Cardiac muscle cell (in vitro differentiated cells and primary cell): Measurements from ENCODE around the gene ZNF135. TPM values are rescaled to one million over a fixed set of nuclear protein-coding genes. Genes with fewer than 3 reads are reported as not detected.
A peak's percentile ranks its signal among the peaks of the same experiment; 100 is the strongest.

ENCODE experiments used
- DNase-seq, 2 donors: peaks; one replicate each; pipeline versions ENCODE4 v3.0.0 to v3.0.0-alpha.2; 2010 to 2017; ENCODE audit warnings: low read depth in 1 of 2, low spot score in 1 of 2
- H3K27ac ChIP-seq: fragments of 200-600 bp; sonication (generic); 2 replicates; pipeline ENCODE4 v1.5.1; 2016
- H3K27me3 ChIP-seq: fragments of 200-600 bp; sonication (generic); 2 replicates; pipeline ENCODE4 v1.6.0; 2016; ENCODE audit warnings: control low read depth
- H3K36me3 ChIP-seq: fragments of 200-600 bp; sonication (generic); 2 replicates; pipeline ENCODE4 v1.5.1; 2016; ENCODE audit warnings: control low read depth
- H3K4me1 ChIP-seq: fragments of 200-600 bp; sonication (generic); 2 replicates; pipeline ENCODE4 v1.8.1; 2017; ENCODE audit warnings: low read depth, mild to moderate bottlenecking, mixed run types
- H3K4me3 ChIP-seq: fragments of 200-600 bp; sonication (generic); 2 replicates; pipeline ENCODE4 v1.5.1; 2016; ENCODE audit warnings: mild to moderate bottlenecking
- H3K9me3 ChIP-seq: fragments of 200-600 bp; sonication (generic); 2 replicates; pipeline ENCODE4 v1.5.1; 2017; ENCODE audit warnings: low read depth, mild to moderate bottlenecking, control low read depth
- polyA plus RNA-seq: library from polyadenylated mRNA; unstranded; fragments of >200 nt; fragmentation: Nextera tagmentation; extraction: Ambion mirVana; gene quantifications from 2 replicates; pipeline ENCODE4 v1.2.1, GENCODE V29; 2016
- total RNA-seq: library from RNA; depleted of rRNA; stranded (reverse); fragments of >200 nt; gene quantifications from 2 replicates; pipeline ENCODE4 v1.2.3, GENCODE V29; 2016
- TF ChIP-seq, protein P1 (sequence below): IDR thresholded peaks from 2 replicates; pipeline ENCODE4 v1.5.1; 2012; ENCODE audit warnings: low read depth, mild to moderate bottlenecking, low read length

Gene ZNF135
- total and polyA plus RNA-seq, 2 experiments from 2014 or later = 11.2 to 14.0 TPM

DNA sequence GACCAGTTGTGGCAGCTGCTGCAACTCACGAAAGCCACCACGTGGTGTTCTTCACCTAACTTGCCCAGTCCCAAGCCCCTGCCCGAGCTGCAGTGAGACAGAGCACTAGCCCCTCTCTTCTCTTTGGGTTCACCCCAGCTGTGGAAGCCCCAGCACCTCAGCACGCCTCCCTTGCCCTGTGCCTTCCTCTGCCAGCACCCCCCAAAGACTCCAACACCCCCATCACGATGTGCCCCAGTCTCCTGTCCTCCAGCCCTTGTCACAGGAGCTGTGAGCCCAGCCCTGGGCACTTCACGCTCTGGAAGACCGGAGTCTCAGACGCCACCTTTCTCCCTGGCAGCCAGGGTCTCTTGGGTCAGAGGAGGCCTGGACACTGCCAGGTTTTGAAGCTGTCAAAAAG lies 2.2 kb upstream of the ZNF135 start:
- H3K4me3 ChIP-seq = no peak overlapping the region
- no peak overlapping the region for H3K27ac ChIP-seq
- DNase-seq = no peak
- no peaks in the 10 kb centered on the region for H3K27me3 ChIP-seq
- TF ChIP-seq, protein P1, sequence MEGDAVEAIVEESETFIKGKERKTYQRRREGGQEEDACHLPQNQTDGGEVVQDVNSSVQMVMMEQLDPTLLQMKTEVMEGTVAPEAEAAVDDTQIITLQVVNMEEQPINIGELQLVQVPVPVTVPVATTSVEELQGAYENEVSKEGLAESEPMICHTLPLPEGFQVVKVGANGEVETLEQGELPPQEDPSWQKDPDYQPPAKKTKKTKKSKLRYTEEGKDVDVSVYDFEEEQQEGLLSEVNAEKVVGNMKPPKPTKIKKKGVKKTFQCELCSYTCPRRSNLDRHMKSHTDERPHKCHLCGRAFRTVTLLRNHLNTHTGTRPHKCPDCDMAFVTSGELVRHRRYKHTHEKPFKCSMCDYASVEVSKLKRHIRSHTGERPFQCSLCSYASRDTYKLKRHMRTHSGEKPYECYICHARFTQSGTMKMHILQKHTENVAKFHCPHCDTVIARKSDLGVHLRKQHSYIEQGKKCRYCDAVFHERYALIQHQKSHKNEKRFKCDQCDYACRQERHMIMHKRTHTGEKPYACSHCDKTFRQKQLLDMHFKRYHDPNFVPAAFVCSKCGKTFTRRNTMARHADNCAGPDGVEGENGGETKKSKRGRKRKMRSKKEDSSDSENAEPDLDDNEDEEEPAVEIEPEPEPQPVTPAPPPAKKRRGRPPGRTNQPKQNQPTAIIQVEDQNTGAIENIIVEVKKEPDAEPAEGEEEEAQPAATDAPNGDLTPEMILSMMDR = no peak
- peaks cover 5% of the 10 kb centered on the region for H3K4me1 ChIP-seq
- H3K9me3 ChIP-seq = no peaks in the 10 kb centered on the region
- no peaks in the 10 kb centered on the region for H3K36me3 ChIP-seq

DNA sequence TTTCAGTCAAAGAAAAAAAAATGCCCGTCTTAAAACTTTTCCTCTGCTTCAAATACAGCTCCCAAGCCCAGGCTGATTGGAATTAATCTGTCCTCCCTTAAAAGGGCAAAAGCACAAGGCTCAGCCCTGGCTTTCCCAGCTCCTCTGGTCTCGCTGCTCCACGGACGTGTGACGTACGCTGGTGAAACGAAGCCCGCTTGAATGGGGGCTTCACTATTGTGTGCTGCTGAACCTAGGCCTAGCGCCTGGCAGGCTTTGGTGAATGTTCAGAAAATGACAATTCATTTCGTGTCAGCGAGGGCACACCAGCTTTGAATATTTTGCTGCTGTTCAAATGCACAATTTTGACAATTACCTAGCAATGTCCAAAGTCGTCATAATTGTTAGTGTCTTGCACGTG lies 615 bp upstream of the ZNF135 start:
- no peaks in the 10 kb centered on the region for H3K27me3 ChIP-seq
- peaks cover 5% of the 10 kb centered on the region for H3K4me1 ChIP-seq
- DNase-seq = peak in 1 of 2 donors; percentile 8
- TF ChIP-seq, protein P1 = no peak
- peak overlapping the region; percentile 56 for H3K4me3 ChIP-seq
- no peaks in the 10 kb centered on the region for H3K36me3 ChIP-seq
- H3K9me3 ChIP-seq = no peaks in the 10 kb centered on the region
- H3K27ac ChIP-seq = peak overlapping the region; percentile 93

DNA sequence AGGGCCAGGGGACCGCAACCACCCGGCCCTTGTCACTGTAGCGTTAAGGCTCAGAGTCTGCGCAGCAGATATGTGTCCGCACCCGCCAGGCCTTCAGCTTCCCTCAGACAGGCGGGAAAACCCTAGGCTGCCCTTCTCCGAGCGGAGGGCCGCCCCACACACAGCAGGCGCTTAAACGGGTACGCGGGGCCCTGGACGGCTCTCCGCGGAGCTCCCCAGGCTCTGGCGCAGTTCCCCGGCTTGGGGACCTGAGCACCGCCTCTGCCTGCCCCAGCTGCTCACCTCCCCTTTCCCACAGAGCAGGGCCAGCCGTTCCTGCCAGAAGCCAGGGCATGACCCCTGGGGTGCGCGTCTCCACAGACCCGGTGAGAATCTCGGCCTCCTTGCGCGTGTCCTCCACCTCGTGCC lies 593 bp downstream of the ZNF135 start:
- Histone ChIP-seq H3K27me3 (no peaks in the 10 kb centered on the region), H3K4me1 (peaks cover 5% of the 10 kb centered on the region), H3K4me3 (peak overlapping the region; percentile 56), H3K9me3 (no peaks in the 10 kb centered on the region), H3K36me3 (no peaks in the 10 kb centered on the region), H3K27ac (peak overlapping the region; percentile 93)
- DNase-seq = no peak
- TF ChIP-seq, protein P1 = no peak

DNA sequence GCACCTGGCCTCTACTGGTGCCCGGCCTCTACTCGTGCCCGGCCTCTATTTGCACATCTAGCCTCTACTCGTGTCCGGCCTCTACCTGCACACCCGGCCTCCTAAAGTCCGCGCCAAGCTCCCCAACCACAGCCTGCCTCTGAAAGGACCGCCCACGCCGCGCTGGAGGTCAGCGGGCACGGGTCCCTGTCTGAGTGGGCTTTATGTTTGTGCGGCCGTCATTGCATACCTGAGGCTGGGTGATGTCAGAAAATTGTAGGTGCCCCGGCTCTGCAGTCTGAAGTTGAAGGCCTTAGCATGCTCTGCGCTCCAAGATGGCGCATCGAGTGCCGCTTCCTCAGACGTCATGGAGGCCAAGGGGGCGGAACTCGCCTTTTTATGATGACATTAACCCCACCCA lies 1.1 kb downstream of the ZNF135 start:
- Histone ChIP-seq H3K9me3 (no peaks in the 10 kb centered on the region), H3K4me3 (no peak overlapping the region), H3K36me3 (no peaks in the 10 kb centered on the region), H3K27ac (no peak overlapping the region), H3K4me1 (peaks cover 5% of the 10 kb centered on the region), H3K27me3 (no peaks in the 10 kb centered on the region)
- no peak for DNase-seq
- TF ChIP-seq, protein P1 = no peak

DNA sequence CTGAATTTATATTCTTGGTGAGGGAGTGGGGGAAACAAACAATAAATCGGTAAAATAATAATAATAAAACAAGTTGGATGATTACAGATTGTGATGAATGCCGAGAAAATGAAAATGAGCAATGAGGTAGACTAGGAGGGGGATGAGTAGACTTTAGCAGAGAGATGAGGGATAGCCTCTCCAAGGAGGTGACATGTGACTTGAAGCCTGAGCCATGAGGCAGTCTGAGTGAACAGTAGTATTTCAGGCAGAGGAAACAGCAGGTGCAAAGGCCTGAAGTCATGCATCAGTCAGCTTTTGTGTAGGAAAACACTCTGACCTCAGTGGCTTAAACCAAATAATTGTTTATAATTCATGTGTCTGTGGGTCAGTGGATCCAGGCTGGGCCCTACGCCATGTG lies 4.6 kb downstream of the ZNF135 start:
- H3K27ac ChIP-seq = no peak overlapping the region

More for the DNA sequence above, 4.6 kb downstream of the ZNF135 start:
- TF ChIP-seq, protein P1 = no peak
- peaks cover 1% of the 10 kb centered on the region for H3K4me1 ChIP-seq
- H3K27me3 ChIP-seq = no peaks in the 10 kb centered on the region
- H3K36me3 ChIP-seq = no peaks in the 10 kb centered on the region
- no peak overlapping the region for H3K4me3 ChIP-seq
- no peak for DNase-seq
- no peaks in the 10 kb centered on the region for H3K9me3 ChIP-seq
